ENCODE data around the gene PITPNC1. TPM values are rescaled to one million over a fixed set of nuclear protein-coding genes. Genes with fewer than 3 reads are reported as not detected.

PITPNC1 gene
- total RNA-seq, 1 experiment from 2014 or later: 37.5 TPM

GRCh38 chr17:67528751-67529436 lies 151.8 kb downstream of the PITPNC1 start:
- Histone ChIP-seq H3K4ac (ENCODE audit: low read depth, low read length) (no peak overlapping the region), H4K5ac (ENCODE audit: insufficient read length, low read depth, low read length) (no peak overlapping the region), H4K8ac (replicated peaks; ENCODE audit: insufficient read length, low read depth, low read length) (no peak overlapping the region), H3K9ac (ENCODE audit: extremely low read depth, insufficient read length, low read length) (peak overlapping the region; percentile 11), H3K4me2 (ENCODE audit: insufficient read depth, insufficient read length, low read length) (peak overlapping the region; percentile 10), H3K79me1 (ENCODE audit: insufficient read depth, low read depth, low read length, poor library complexity, severe bottlenecking) (no peaks in the 10 kb centered on the region), H3K9me3 (ENCODE audit: control insufficient read depth, low read depth, low read length) (no peaks in the 10 kb centered on the region), H3K27ac (ENCODE audit: insufficient read length, low read depth, low read length) (no peak overlapping the region), H3K79me2 (ENCODE audit: insufficient read depth, low read length) (peaks cover 2% of the 10 kb centered on the region; the same call in 1 of the 2 replicates), H4K91ac (ENCODE audit: insufficient read length, low read depth, low read length) (no peak overlapping the region), H4K20me1 (ENCODE audit: control insufficient read depth, insufficient read depth, insufficient read length) (no peaks in the 10 kb centered on the region), H2BK120ac (ENCODE audit: low read depth, low read length, poor library complexity, severe bottlenecking) (no peak overlapping the region), H3K23ac (ENCODE audit: insufficient read length, low read depth, low read length) (no peak overlapping the region), H2BK20ac (ENCODE audit: low read depth, low read length, poor library complexity, severe bottlenecking) (no peak overlapping the region), H3K23me2 (ENCODE audit: insufficient read length, low read depth, low read length, poor library complexity, severe bottlenecking) (no peaks in the 10 kb centered on the region), H2AFZ (ENCODE audit: low read length) (no peak overlapping the region), H2BK12ac (ENCODE audit: insufficient read length, low read depth, low read length) (no peak overlapping the region), H3K4me1 (ENCODE audit: insufficient read depth, low read length) (peaks cover 9% of the 10 kb centered on the region; the same call in 1 of the 2 replicates), H2BK5ac (ENCODE audit: insufficient read length, low read length) (no peak overlapping the region), H3K56ac (ENCODE audit: insufficient read length, low read depth, low read length) (no peak overlapping the region), H3K14ac (ENCODE audit: insufficient read depth, low read length) (peak overlapping the region; percentile 75; the same call in 1 of the 2 replicates), H3K27me3 (ENCODE audit: insufficient read depth, low read length) (no peaks in the 10 kb centered on the region), H2AK5ac (ENCODE audit: insufficient read length, low read length) (no peak overlapping the region), H2BK15ac (ENCODE audit: low read depth, low read length) (no peak overlapping the region), H3K18ac (ENCODE audit: insufficient read length, low read depth, low read length) (peak overlapping the region; percentile 41), H3T11ph (ENCODE audit: low read length) (no peak overlapping the region)
- no peaks in the 10 kb centered on the region; the same call in 1 of the 2 replicates for H3K27me3 Mint-ChIP-seq (ENCODE audit: low read depth)
- peaks cover 46 to 47% of the 10 kb centered on the region in 2 experiments for H3K4me1 Mint-ChIP-seq
- peak; percentile 88 for DNase-seq
- H3K36me3 Mint-ChIP-seq (ENCODE audit: insufficient read depth in 1 of 3, low read depth in 3 of 3): peaks cover 4 to 13% (median 5%) of the 10 kb centered on the region in 3 experiments; a peak in 4 of 7 replicates
- no peaks in the 10 kb centered on the region for H3K9me3 Mint-ChIP-seq
- H3K27ac Mint-ChIP-seq: peak overlapping the region in 2 of 3 experiments; percentile 71 to 80
- no peak for TF ChIP-seq CTCF (conservative IDR thresholded peaks at IDR 0.05)
- peak overlapping the region; percentile 8 to 34; a peak in 2 of 5 replicates for H3K4me3 Mint-ChIP-seq
- no CpG with 5 or more reads among the region's 22 CpGs for WGBS (ENCODE audit: extremely low coverage, insufficient read length, low lambda C conversion rate)

All from H9 (cell line).